HCT116 (cell line): ENCODE measurements around the gene CWF19L1. TPM values are rescaled to one million over a fixed set of nuclear protein-coding genes. Genes with fewer than 3 reads are reported as not detected.

Experiments
- ATAC-seq: fragments of 200-7000 bp; cut with Tn5 transposase; 2 replicates; pipeline ENCODE4 v1.9.1; 2020; ENCODE audit warnings: mild to moderate bottlenecking, moderate library complexity
- BruUV-seq: library from RNA; stranded (reverse); fragments of 400-500 nt; replicated peaks from 2 replicates; lab custom pipeline; 2021; lab: Mats Ljungman, UMichigan
- CTCF ChIA-PET: fragments of 300-600 bp; sonication (Branson Sonifier 250); formaldehyde crosslinking; loops from one replicate; lab custom pipeline; 2021; ENCODE audit warnings: antibody characterized with exemption; lab: Charles Lee
- POLR2A ChIA-PET: fragments of 300-600, 350-600 bp; sonication (Branson Sonifier 250); formaldehyde crosslinking; loops from one replicate; lab custom pipeline; 2021; ENCODE audit warnings: antibody characterized with exemption; lab: Charles Lee
- RAD21 ChIA-PET, 2 experiments: fragments of 300-600 bp; sonication (Branson Sonifier 250); formaldehyde crosslinking; loops; one replicate each; lab custom pipeline; 2023; ENCODE audit warnings: low total read pairs in 2 of 2; ENCODE audit not compliant: uncharacterized antibody in 2 of 2, unreplicated experiment in 2 of 2, low non-redundant PET in 1 of 2; lab: Charles Lee
- DNase-seq: peaks from one replicate; pipeline ENCODE4 v3.0.0-alpha.2; 2010; ENCODE audit warnings: low read depth, low spot score
- H2AFZ ChIP-seq: fragments of 200-600 bp; shearing (Covaris generic), sonication (generic); 2 replicates; pipeline ENCODE4 v1.6.1; 2017; ENCODE audit warnings: low read depth, mixed run types, mixed read lengths, antibody characterized with exemption, low read length; ENCODE audit not compliant: poor library complexity, severe bottlenecking
- H3K27ac ChIP-seq: 2 replicates; pipeline ENCODE4 v1.5.1; 2012; ENCODE audit warnings: low read depth, low read length
- H3K27me3 ChIP-seq: fragments of 200-600 bp; sonication (generic); 2 replicates; pipeline ENCODE4 v1.6.1; 2016; ENCODE audit warnings: mixed run types, low read length, mixed read lengths; ENCODE audit not compliant: insufficient read depth
- H3K36me3 ChIP-seq, 2 experiments: fragments of 200-500 bp in 1 of 2; fragments of 200-600 bp in 1 of 2; sonication (Bioruptor generic) in 1 of 2; sonication (generic) in 1 of 2; 2 replicates each; pipeline versions ENCODE4 v1.5.1 to v1.6.1; 2014 to 2016; ENCODE audit warnings: low read length in 2 of 2, inconsistent platforms in 1 of 2, mixed read lengths in 1 of 2, mixed run types in 1 of 2; ENCODE audit not compliant: insufficient read depth in 2 of 2, control insufficient read depth in 1 of 2
- H3K4me1 ChIP-seq, 2 experiments: fragments of 200-600 bp in 1 of 2; sonication (generic) in 1 of 2; 2 replicates each; pipeline versions ENCODE4 v1.5.1 to v1.6.1; 2012 to 2017; ENCODE audit warnings: low read length in 2 of 2, inconsistent platforms in 1 of 2, mild to moderate bottlenecking in 1 of 2, mixed read lengths in 1 of 2, mixed run types in 1 of 2, moderate library complexity in 1 of 2; ENCODE audit not compliant: insufficient read depth in 2 of 2, control insufficient read depth in 1 of 2
- H3K4me2 ChIP-seq: fragments of 200-600 bp; sonication (generic); 2 replicates; pipeline ENCODE4 v1.6.1; 2017; ENCODE audit warnings: mixed run types, low read length, mixed read lengths
- H3K4me3 ChIP-seq, 2 experiments: fragments of 200-600 bp in 1 of 2; sonication (generic) in 1 of 2; replicated peaks in 1 of 2; 2 replicates each; pipeline ENCODE4 v1.5.1; 2011 to 2016; ENCODE audit warnings: low read length in 2 of 2, control low read depth in 1 of 2, low read depth in 1 of 2, mild to moderate bottlenecking in 1 of 2, mixed read lengths in 1 of 2, mixed run types in 1 of 2
- H3K79me2 ChIP-seq: fragments of 200-600 bp; sonication (generic); 2 replicates; pipeline ENCODE4 v1.6.1; 2017; ENCODE audit warnings: mild to moderate bottlenecking, mixed run types, low read length, moderate library complexity, mixed read lengths; ENCODE audit not compliant: insufficient read depth
- H3K9ac ChIP-seq: fragments of 200-600 bp; sonication (generic); 2 replicates; pipeline ENCODE4 v1.6.1; 2016; ENCODE audit warnings: low read length, mixed read lengths
- H3K9me2 ChIP-seq: fragments of 200-600 bp; sonication (generic), shearing (Covaris generic); 2 replicates; pipeline ENCODE4 v1.6.1; 2017; ENCODE audit warnings: mixed run types, mild to moderate bottlenecking, moderate library complexity; ENCODE audit not compliant: insufficient read depth
- H3K9me3 ChIP-seq, 2 experiments: fragments of 200-500 bp in 1 of 2; fragments of 200-600 bp in 1 of 2; sonication (Bioruptor generic) in 1 of 2; sonication (generic) in 1 of 2; 2 replicates each; pipeline ENCODE4 v1.6.1; 2014 to 2017; ENCODE audit warnings: low read length in 2 of 2, mixed read lengths in 2 of 2, inconsistent platforms in 1 of 2, low read depth in 1 of 2, mild to moderate bottlenecking in 1 of 2, mixed run types in 1 of 2, moderate library complexity in 1 of 2; ENCODE audit not compliant: control insufficient read depth in 1 of 2, insufficient read depth in 1 of 2
- H4K20me1 ChIP-seq: fragments of 200-600 bp; sonication (generic), shearing (Covaris generic); 2 replicates; pipeline ENCODE4 v1.6.1; 2017; ENCODE audit warnings: mixed run types, mild to moderate bottlenecking, moderate library complexity; ENCODE audit not compliant: insufficient read depth
- CEBPB ChIP-seq: IDR thresholded peaks from 2 replicates; pipeline ENCODE4 v1.6.1; 2012; ENCODE audit warnings: low read depth
- EZH2phosphoT487 ChIP-seq: fragments of 200-600 bp; IDR thresholded peaks from 2 replicates; pipeline ENCODE4 v1.6.1; 2018; ENCODE audit warnings: antibody characterized with exemption, borderline replicate concordance
- intact Hi-C: fragments of 100-400 bp; cut with micrococcal nuclease; formaldehyde crosslinking; loops from 2 replicates; pipeline ENCODE4 v1.10.0; 2022
- total RNA-seq: library from RNA; stranded (reverse); gene quantifications from one replicate; pipeline ENCODE4 v1.2.1, GENCODE V29; 2021; ENCODE audit not compliant: unreplicated experiment
- TF ChIP-seq, protein P1 (sequence below), 3 experiments: fragments of 200-600 bp in 1 of 3; sonication (generic) in 1 of 3; IDR thresholded peaks in 2 of 3; conservative IDR thresholded peaks in 1 of 3; 2 replicates each; pipeline ENCODE4 v1.5.1; 2012 to 2017; ENCODE audit warnings: low read depth in 2 of 3, low read length in 2 of 3, antibody characterized with exemption in 1 of 3, borderline replicate concordance in 1 of 3, control low read depth in 1 of 3, mild to moderate bottlenecking in 1 of 3, mixed read lengths in 1 of 3, mixed run types in 1 of 3, moderate library complexity in 1 of 3; ENCODE audit not compliant: insufficient read depth in 1 of 3

Gene CWF19L1
- total RNA-seq, 1 experiment from 2014 or later = 41.7 TPM

DNA sequence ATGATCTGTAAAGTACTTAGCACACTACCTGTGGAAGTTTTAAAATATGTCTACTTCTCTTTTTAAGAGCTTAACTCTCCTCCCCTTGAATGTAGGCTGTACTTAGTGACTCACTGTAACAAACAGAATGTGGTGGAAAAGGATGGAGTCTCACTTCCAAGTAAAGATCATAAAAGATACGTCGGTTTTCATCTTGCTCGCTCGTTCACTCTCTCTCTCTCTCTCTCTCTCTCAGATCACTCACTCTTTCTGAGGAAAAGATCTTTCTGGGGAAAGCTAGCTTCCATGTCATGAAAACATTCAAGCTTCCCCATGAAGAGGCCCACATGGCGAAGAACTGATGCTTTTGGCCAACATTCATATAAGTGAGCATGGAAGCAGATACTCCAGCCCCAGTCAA, 43.6 kb downstream of the CWF19L1 start:
- CTCF ChIA-PET = interaction anchor here (1.7 kb wide), 1 partner anchor 378 kb away, joined by 3 read pairs; no protein-coding TSS in a partner anchor

DNA sequence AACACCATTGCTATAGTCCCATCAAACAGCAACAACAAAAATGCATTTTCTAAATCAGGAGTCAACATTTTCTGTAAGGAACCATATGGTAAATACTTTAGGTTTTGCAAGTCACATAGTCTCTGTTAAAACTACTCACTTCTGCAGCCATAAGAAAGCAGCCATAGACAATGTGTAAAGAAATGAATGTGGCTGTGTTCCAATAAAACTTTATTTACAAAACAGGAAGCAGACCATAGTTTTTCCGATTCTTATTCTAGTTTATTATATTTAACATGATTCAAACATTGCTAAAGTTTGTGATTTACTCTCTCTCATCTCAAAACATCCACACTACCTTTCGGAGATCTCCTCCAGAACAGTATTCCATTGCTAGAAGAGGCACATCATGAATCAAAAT, 44.9 kb downstream of the CWF19L1 start:
- no peak for DNase-seq
- TF ChIP-seq, protein P1, sequence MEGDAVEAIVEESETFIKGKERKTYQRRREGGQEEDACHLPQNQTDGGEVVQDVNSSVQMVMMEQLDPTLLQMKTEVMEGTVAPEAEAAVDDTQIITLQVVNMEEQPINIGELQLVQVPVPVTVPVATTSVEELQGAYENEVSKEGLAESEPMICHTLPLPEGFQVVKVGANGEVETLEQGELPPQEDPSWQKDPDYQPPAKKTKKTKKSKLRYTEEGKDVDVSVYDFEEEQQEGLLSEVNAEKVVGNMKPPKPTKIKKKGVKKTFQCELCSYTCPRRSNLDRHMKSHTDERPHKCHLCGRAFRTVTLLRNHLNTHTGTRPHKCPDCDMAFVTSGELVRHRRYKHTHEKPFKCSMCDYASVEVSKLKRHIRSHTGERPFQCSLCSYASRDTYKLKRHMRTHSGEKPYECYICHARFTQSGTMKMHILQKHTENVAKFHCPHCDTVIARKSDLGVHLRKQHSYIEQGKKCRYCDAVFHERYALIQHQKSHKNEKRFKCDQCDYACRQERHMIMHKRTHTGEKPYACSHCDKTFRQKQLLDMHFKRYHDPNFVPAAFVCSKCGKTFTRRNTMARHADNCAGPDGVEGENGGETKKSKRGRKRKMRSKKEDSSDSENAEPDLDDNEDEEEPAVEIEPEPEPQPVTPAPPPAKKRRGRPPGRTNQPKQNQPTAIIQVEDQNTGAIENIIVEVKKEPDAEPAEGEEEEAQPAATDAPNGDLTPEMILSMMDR (IDR thresholded peaks at IDR 0.05 in 2 of 3, conservative IDR thresholded peaks at IDR 0.05 in 1 of 3; ENCODE audit: borderline replicate concordance in 1 of 3, insufficient read depth in 1 of 3, low read depth in 2 of 3, low read length in 2 of 3) = no peak
- TF ChIP-seq, all 23 proteins: peak for 0
- no peak overlapping the region for H3K9ac ChIP-seq
- no TSS peak for BruUV-seq
- H3K4me3 ChIP-seq = no peak overlapping the region
- ChIA-PET CTCF (no interaction called here), RAD21 (no interaction called here), POLR2A (no interaction called here)
- peaks cover 34 to 49% of the 10 kb centered on the region in 2 experiments for H3K36me3 ChIP-seq
- H3K79me2 ChIP-seq = peaks cover 25% of the 10 kb centered on the region
- no peaks in the 10 kb centered on the region for H3K27me3 ChIP-seq
- H3K9me3 ChIP-seq = no peaks in the 10 kb centered on the region
- no peak for ATAC-seq
- H3K9me2 ChIP-seq = no peaks in the 10 kb centered on the region
- H4K20me1 ChIP-seq = peaks cover 5% of the 10 kb centered on the region; the same call in 1 of the 2 replicates
- no peaks in the 10 kb centered on the region for H3K4me1 ChIP-seq
- no peak overlapping the region for H3K27ac ChIP-seq
- H2AFZ ChIP-seq = no peak overlapping the region
- no peak overlapping the region for H3K4me2 ChIP-seq
- intact Hi-C loops = no loop called here

More for the DNA sequence above, 43.6 kb downstream of the CWF19L1 start:
- Histone ChIP-seq H3K4me1 (peaks cover 0 to 11% of the 10 kb centered on the region in 2 experiments; a peak in 1 of 4 replicates), H3K27ac (no peak overlapping the region), H3K9ac (no peak overlapping the region), H3K79me2 (peaks cover 39% of the 10 kb centered on the region), H3K9me2 (no peaks in the 10 kb centered on the region), H3K36me3 (peaks cover 25 to 38% of the 10 kb centered on the region in 2 experiments), H3K27me3 (no peaks in the 10 kb centered on the region), H3K9me3 (no peaks in the 10 kb centered on the region), H3K4me3 (no peak overlapping the region), H4K20me1 (peaks cover 9% of the 10 kb centered on the region; the same call in 1 of the 2 replicates), H3K4me2 (no peak overlapping the region), H2AFZ (no peak overlapping the region)
- intact Hi-C loops = no loop called here
- DNase-seq (no peak), ATAC-seq (no peak)
- RAD21 ChIA-PET = no interaction called here
- TF ChIP-seq CEBPB = no peak
- TF ChIP-seq EZH2phosphoT487 = no peak
- no TSS peak for BruUV-seq
- POLR2A ChIA-PET = no interaction called here
